GM19463 (cell line): ENCODE data around the gene CASR.
"Not testable (repeated sequence)": the region's sequence is repeated elsewhere in the genome, so short reads cannot be mapped to it uniquely, and the experiment has no call there.

Experiments used
- ATAC-seq: cut with Tn5 transposase; IDR thresholded peaks from one replicate; pipeline ENCODE4 v1.9.1; 2021; ENCODE audit warnings: mild to moderate bottlenecking, moderate library complexity; ENCODE audit not compliant: unreplicated experiment

CASR gene, protein sequence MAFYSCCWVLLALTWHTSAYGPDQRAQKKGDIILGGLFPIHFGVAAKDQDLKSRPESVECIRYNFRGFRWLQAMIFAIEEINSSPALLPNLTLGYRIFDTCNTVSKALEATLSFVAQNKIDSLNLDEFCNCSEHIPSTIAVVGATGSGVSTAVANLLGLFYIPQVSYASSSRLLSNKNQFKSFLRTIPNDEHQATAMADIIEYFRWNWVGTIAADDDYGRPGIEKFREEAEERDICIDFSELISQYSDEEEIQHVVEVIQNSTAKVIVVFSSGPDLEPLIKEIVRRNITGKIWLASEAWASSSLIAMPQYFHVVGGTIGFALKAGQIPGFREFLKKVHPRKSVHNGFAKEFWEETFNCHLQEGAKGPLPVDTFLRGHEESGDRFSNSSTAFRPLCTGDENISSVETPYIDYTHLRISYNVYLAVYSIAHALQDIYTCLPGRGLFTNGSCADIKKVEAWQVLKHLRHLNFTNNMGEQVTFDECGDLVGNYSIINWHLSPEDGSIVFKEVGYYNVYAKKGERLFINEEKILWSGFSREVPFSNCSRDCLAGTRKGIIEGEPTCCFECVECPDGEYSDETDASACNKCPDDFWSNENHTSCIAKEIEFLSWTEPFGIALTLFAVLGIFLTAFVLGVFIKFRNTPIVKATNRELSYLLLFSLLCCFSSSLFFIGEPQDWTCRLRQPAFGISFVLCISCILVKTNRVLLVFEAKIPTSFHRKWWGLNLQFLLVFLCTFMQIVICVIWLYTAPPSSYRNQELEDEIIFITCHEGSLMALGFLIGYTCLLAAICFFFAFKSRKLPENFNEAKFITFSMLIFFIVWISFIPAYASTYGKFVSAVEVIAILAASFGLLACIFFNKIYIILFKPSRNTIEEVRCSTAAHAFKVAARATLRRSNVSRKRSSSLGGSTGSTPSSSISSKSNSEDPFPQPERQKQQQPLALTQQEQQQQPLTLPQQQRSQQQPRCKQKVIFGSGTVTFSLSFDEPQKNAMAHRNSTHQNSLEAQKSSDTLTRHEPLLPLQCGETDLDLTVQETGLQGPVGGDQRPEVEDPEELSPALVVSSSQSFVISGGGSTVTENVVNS

DNA sequence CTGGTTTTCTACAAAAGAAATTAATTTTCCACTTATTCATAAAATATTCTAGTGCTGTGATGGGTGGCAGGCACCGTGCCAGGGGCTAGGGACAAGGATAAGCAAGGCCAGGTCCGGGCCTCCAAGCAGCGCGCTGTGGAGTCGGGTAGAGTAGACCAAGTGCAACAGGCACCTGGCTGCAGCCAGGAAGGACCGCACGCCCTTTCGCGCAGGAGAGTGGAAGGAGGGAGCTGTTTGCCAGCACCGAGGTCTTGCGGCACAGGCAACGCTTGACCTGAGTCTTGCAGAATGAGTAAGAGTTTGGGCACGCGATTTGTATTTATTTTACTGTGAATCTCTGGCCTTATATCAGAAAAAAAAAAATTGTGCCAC is at the start of gene CASR:
Gene CASR, plus strand, starts transcription at position 148 of the 372 bp plus-strand sequence. CDS start 70,522 bp downstream, outside the sequence.
- peak; percentile 59 for ATAC-seq

DNA sequence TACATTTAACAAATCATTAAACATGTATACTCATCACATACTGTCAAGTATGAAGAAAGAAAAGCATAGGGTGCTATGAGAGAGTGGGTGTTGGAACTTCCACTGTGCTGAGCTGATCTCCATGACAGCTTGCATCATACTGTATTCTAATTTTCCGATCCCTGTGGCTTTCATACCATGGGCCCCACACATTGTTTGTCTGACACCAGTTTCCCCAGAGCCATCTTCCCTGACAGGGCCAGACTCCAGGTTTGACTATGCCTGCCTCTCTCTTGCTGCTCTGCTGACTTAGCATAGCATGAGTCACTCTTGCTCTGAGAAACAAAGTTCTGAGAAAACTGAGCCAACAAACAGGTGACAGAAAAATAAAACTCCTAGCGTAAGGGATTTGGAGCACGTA is 37.0 kb upstream of the CASR start:
- peak; percentile 91 for ATAC-seq

DNA sequence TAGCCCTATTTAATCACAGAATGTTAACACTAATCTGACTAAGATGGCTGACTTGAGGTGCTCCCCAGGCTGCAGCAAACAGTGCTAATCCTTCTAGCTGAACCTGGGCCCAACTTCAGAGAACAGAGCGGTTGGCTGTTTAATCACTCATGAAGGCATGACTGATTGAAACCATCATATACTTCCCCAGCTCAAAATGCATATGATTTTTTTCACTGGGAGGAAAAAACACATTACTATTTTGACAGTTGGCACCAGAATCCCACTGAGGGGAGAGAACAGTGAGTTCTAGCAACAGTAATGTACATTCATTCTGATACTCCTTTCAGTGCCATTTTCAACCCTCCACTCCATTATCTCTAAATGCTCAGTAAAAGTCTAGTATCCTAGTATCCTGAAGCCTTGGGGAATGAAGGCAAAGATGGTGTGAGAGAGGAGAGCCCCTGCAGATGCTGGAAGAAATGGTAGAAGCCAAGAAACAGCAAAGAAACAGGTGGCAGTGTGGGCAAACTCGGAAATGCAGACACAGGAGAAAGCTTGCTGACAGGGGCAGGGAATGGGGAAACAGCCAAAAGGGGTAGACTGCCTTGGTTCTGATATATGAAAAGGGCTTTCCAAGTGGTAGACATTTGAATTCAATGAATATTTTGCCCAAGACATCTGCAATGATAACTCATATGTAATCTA is 34.4 kb upstream of the CASR start:
- ATAC-seq = no peak

DNA sequence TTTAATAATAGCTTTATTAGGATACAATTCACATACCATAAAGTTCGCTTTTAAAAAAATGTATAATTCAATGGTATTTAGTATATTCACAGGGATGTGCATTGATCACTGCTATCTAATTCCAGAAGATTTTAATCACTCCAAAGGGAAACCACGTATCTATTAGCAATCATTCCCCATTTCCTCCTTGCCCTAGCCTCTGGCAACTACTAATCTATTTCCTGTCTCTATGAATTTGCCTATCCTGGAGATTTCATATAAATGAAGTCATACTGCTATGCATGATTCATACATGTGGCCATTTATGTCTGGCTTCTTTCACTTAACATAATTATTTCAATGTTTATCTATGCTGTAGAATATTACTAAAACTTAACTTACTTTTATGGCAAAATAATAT is 32.0 kb upstream of the CASR start:
- ATAC-seq = no peak

DNA sequence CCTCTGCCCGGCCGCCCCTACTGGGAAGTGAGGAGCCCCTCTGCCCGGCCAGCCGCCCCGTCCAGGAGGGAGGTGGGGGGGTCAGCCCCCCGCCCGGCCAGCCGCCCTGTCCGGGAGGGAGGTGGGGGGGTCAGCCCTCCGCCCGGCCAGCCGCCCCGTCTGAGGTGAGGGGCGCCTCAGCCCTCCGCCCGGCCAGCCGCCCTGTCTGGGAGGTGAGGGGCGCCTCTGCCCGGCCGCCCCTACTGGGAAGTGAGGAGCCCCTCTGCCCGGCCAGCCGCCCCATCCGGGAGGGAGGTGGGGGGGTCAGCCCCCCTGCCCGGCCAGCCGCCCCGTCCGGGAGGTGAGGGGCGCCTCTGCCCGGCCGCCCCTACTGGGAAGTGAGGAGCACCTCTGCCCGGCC is 18.5 kb upstream of the CASR start:
- not testable (repeated sequence) for ATAC-seq

DNA sequence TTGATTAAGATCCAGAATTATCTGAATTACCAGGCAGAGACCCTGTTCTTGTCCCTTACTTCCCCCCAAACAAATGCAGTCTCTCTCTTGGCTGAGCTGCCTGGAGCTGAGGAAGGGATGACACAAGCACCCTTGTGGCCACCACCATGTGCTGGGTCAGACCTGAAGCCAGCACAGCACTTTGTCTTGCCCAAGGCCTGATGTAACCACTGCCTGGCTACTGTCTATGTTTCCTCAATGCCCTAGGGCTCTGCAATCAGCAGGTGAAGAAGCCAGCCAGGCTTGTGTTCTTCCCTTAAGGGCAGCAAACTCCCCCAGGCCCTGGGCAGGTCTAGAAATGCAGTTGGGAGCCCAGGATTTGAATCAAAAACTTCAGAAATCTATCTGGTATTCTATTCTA is 15.8 kb upstream of the CASR start:
- ATAC-seq = peak; percentile 25

DNA sequence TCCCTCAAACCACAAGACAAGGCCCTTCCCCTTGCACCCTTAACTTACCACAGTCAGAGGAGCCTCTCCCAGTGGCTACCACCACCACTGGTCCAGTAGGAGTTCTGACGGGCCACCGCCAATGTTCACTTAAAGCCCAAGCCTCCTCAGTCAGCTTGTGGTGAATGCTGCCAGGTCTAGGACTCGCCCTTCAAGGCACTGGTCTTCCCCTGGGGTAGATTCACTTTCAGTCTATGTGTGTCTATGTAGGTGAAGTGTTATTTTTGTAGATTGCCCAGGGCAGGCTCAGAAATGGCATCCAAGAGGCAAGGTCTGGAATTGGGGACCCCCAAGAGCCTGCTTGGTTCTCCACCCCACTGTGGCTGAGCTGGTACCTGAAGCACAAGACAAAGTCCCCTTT is 15.4 kb upstream of the CASR start:
- ATAC-seq = peak; percentile 50

DNA sequence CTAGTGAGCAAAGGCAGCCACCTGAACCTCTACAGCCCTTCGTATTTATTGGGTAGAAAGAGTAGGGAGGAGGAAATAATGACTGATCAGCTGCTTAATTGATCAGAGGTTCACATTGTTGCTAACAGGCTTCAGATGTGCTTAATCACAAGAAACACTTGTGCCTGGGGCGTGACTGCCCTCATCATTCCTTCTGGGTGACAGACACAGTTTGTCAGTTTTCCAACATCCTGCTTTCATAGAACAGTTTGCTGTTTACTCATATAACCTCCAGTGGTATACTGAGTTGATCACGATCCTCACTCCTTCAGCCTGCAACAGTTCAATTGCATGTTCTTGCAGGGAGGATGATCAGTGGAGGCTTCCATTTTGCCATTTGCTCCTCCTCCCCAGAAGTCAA is 13.6 kb upstream of the CASR start:
- ATAC-seq = no peak

DNA sequence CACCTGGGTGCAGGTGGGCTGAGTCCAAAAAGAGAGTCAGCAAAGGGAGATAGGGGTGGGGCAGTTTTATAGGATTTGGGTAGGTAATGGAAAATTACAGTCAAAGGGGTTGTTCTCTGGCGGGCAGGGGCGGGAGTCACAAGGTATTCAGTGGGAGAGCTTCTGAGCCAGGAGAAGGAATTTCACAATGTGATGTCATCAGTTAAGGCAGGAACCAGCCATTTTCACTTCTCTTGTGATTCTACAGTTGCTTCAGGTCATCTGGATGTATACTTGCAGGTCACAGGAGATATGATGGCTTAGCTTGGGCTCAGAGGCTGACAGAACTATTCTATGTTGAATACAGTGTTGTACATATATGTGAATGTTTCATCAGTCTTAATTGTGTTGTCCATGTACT is 12.1 kb upstream of the CASR start:
- not testable (repeated sequence) for ATAC-seq

DNA sequence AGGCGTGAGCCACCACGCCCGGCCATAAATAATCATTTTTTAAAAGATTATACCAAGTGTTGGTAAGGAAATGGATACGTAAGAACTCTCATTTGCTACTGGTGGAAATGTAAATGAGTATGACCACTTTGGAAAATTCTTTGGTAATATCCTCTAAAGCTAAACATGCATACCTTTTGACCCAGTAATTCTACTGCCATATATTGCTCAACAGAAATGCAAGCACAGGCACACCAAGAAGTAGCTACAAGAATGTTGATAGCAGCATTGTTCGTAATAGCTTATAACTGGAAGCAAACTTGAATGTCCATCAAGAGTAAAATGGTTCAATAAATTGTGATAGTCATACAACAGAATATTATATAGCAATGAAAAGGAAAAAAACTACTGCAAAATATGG is 4.8 kb upstream of the CASR start:
- ATAC-seq = no peak

DNA sequence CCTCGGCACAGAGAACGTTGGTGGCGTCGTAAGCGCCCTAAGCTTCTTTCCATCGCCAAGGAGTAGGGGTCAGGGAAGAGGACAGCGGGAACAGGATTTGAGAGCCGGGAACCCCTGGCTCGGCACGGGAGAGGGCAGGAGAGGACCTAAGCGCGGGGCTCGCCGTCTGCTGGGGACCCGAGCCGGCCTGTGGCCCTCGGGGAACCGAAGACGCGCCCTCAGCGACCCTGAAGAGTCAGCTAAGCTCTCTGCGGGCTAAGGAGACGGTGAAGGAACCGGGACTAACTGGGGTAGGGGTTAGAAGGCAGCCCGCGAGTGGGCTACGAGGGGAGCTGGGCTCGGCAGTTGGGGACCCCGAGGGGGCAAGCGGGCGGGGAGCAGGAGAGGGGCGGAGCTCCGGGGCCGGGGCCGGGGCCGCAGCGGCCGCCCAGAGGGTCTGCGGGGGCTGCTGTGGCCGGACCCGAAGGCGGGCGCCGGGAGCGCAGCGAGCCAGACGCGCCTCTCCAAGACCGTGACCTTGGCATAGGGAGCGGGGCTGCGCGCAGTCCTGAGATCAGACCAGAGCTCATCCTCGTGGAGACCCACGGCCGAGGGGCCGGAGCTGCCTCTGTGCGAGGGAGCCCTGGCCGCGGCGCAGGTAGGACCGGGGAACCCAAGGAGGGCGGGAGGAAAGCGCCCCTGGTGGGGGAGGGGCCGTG is 574 bp downstream of the CASR start:
- ATAC-seq = peak; percentile 44

DNA sequence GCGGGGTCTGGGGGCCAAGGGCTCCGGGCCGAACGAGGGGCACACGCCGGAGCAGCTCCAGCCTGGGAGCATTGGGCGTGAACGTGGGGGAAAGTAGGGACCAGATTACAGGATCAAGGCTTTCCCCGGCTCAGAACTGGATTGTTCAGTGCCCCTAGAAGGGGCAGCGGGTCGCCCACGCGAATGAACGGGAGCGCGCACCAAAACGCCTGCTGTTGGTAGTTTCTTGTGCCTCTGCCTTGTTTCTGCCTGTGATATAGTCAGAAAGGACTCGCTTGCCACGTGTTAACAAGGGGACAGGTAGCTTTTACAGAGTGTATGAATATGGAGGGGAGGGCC is 1.1 kb downstream of the CASR start:
- ATAC-seq = no peak

DNA sequence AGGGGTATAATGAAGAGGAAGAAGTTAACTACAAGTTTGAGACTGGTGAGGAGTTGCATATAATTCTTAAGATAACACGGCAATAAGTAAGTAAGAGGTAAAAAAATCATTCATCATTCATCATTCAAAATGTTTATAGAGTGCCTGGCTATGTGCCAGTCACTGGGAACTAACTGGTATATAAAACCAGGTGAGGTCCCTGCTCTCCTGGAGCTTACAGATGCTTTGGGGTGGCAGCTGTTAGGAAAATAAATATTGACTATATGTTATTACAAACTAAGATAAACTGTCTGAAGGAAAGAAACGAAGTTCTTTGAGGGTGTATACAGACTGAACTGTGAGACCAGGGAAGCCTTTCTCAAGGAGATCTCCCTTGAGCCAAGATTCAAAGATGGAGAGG is 2.9 kb downstream of the CASR start:
- no peak for ATAC-seq

DNA sequence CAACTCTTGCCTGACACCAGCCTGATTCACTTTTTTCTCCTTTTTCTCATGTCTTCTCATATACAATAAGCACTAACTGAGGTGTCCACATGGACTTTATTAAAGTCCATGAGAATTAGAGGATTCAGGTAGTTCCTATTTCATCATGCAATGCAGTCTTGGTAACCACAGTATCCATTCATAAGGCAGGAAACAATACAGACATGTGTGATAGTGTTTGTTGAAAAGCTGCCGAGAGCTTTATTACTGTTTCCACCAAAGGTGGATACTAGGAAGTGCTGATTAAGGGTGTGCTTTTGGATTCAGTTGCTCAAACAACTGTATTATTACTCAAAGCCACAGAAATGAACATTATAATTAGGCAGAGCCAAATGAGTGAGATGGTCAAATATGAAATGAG is 5.3 kb downstream of the CASR start:
- no peak for ATAC-seq

DNA sequence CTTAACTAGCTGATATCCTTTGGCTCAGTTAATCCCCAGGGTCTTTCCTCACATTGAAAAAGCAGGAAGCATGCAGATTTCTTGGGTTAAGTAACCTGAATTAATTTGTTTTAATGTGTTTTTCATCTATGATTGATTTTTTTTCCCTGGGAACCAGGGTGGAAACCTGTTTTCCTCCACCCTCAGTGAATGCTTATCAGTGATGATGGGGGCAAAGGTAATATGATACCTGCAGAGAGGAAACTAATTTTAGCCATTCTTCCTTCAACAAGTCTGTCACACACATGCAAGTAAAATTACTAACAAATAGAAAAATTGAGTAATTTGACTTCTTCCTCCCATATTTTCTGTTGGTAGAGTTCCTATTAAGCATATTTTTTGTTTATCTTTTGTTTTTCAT is 5.9 kb downstream of the CASR start:
- no peak for ATAC-seq

DNA sequence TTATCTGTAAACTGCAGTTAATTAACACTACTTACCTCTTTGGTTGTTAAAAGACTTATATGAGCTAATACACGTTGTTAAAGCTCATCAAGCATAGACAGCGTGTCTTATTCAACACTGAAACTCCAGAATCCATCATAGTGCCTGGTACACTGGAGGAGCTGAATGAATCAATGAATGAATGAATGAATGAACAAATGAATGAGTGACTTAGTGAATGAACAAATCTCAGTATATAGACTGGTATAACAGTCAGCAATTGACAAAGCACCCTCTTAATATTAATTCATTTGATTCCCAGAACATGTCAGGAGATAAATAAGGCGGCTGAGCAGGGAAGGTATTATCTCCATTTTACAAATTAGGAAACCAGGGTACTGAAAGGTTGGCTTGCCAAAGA is 7.1 kb downstream of the CASR start:
- ATAC-seq = no peak

DNA sequence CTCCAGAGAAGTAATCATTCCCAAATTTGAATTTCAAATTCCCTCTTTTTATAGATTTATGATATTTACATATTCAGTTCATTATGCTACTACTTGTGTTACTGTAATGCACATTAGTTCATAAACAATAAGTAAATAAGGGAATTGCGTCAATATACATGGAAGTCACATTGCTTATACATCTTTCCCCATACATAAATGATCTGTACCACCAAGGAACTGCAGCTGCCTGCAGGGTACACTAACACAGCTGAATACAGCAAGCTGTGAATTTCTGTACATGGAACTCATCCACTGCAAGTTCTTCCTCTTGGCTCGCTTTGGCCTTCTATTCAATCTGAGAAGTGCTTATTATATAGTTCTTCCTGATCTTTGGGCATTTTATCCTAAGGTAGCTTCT is 15.5 kb downstream of the CASR start:
- no peak for ATAC-seq

DNA sequence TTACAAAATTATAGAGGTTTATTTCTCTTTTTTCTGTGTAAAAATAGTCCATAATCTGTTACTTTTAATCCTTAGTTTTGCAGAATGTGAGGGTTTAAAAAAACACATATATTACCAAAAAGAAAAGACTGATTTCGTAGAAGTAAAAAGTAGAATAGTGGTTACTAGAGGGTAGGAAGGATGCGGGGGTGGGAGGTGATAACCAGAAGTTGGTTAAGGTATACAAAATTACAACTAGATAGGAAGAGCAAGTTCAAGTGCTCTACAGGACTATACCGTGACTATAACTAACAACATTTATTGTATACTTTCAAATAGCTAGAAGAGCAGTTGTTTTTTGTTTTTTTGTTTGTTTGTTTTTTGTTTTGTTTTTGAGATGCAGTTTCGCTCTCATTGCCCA is 16.1 kb downstream of the CASR start:
- no peak for ATAC-seq

DNA sequence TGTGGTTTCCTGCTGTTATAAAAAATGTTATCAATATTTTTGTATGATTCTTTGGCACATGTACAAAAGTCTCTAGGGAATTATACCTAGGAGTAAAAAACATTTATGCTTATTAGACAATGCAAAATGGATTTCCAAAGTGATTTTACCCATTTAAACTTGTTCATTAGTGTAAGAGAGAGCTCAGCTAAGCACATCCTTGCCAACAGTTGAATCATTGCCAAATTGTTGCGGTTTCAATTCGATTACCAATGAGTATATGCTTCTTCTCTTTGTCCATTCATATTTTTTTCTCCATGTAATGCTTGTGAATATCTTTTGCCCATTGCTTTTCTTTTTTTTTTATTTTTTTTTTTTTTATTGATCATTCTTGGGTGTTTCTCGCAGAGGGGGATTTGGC is 17.2 kb downstream of the CASR start:
- no peak for ATAC-seq

DNA sequence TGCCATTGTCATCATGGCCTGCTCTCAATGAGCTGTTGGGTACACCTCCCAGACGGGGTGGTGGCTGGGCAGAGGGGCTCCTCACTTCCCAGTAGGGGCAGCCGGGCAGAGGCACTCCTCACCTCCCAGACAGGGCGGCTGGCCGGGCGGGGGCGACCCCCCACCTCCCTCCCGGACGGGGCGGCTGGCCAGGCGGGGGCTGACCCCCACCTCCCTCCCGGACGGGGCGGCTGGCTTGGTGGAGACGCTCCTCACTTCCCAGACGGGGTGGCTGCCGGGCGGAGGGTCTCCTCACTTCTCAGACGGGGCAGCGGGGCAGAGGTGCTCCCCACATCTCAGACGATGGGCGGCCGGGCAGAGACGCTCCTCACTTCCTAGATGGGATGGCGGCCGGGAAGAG is 18.0 kb downstream of the CASR start:
- not testable (repeated sequence) for ATAC-seq

DNA sequence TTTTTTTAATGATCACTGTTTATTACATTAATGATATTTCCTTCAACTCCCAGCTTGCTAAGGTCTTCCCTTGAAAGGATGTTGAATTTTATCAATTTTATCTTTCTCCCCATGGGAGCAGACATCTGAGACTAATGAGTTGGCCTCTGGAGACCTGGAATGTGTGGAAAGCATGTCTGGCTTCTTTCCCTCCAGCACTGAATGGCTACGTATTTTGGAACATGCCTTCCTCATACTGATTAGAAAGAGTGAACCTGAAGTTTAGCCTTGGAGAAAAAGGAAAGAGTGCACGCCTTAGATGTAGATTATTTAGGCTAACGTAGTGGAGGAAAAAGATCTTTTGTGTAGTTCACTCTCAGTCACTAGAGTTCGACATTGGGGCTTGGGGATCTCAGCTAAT is 25.1 kb downstream of the CASR start:
- no peak for ATAC-seq
